Measurements from ENCODE around the gene TMPRSS4.

Gene TMPRSS4

DNA sequence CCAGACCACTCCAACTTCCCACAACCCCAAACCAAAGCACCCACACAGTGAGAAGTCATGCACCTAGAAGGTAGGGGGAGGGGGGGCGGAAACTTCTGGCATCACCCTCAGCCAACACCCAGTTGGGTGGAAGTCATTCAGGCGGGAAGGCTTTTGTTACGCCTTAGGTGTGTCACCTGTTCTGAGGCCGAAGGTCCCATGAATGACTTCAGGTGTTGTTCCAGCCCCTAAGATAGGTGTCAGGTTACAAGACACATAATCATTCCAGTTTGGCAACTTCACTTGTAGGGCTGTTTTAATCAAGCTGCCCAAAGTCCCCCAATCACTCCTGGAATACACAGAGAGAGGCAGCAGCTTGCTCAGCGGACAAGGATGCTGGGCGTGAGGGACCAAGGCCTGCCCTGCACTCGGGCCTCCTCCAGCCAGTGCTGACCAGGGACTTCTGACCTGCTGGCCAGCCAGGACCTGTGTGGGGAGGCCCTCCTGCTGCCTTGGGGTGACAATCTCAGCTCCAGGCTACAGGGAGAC is at the start of gene TMPRSS4:
Gene TMPRSS4 (plus strand): TSS at position 325 of the 528 bp plus-strand sequence. CDS start 225 bp downstream, outside the sequence.
- no peak for DNase-seq

DNA sequence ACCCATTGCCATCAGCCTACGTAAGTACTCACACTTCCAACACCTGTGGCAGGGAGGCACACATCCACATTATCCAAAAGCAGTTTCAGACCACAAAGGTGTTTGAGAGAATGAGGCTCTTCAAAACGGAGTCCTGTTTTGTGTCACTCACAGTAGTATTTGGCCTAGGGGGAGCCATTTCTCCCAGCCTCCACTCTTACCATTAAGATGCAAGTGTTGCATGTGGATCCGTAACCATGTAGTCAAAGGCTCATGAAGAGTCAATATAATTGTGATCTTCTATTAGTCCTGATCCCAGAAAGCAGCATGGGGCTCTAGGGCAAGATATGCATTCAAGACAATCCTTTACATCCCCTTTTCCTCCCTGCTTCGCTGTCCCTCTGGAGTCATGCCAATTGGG is 49.2 kb upstream of the TMPRSS4 start:
- DNase-seq, result no peak

DNA sequence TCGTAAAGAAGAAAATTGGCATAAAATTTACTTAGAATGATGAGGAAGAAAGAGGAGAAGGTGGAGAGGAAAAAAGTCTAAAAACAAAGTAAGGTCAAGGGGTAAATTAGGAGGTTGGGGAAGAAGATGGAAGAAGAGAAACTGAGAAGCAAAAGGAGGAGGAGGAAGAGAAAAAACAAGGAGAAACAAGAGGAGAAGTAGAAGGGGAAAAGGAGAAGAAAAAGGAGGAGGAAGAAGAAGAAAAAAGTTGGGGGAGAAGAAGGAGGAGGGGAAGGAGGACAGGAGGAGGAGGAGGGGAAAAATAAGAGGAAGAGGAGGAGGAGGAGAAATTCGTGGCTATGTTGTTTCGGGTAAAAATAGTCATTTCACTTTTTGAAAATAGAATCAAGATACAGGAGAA is 48.3 kb upstream of the TMPRSS4 start:
- no peak for DNase-seq

DNA sequence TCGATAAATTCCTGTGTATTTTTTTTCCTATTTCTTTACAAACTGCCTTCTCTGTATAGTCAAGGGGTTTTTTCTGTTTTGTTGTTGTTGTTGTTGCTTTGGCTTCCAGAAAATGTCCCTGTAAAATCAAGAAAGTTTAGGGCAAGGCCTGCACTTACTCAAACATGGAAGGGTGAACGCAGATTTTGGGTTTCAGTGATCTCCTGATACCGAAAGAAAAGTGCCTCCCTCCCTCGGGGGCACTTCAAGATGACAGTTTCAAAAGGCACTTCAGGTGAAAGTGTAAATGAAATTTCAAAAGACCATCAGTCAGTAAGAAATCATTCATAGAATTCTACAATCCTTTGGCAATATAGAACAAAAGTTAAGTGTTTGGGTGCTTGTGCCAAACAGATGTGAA is 43.4 kb upstream of the TMPRSS4 start:
- no peak for DNase-seq

DNA sequence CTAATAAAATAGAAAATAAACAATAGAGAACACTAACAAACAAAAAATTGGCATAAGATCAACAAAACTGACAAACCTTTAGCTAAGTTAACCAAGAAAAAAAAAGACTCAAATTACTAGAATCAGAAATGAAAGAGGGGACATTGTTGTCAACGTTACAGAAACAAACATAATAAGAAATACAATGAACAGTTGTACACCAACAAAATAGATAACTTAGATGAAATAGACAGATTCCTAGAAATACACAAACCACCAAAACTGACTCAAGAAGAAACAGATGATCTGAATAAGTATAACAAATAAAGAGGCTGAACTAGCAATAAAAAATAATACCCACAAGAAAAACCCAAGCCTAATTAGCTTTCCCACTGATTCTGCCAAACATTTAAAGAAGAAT is 34.7 kb upstream of the TMPRSS4 start:
- no peak for DNase-seq

- no peak for DNase-seq
Observed at GRCh38 chr11:118042796-118043195, 34.1 kb upstream of the TMPRSS4 start.

GRCh38 chr11:118045191-118045590 is 31.7 kb upstream of the TMPRSS4 start:
- DNase-seq, result no peak

DNA sequence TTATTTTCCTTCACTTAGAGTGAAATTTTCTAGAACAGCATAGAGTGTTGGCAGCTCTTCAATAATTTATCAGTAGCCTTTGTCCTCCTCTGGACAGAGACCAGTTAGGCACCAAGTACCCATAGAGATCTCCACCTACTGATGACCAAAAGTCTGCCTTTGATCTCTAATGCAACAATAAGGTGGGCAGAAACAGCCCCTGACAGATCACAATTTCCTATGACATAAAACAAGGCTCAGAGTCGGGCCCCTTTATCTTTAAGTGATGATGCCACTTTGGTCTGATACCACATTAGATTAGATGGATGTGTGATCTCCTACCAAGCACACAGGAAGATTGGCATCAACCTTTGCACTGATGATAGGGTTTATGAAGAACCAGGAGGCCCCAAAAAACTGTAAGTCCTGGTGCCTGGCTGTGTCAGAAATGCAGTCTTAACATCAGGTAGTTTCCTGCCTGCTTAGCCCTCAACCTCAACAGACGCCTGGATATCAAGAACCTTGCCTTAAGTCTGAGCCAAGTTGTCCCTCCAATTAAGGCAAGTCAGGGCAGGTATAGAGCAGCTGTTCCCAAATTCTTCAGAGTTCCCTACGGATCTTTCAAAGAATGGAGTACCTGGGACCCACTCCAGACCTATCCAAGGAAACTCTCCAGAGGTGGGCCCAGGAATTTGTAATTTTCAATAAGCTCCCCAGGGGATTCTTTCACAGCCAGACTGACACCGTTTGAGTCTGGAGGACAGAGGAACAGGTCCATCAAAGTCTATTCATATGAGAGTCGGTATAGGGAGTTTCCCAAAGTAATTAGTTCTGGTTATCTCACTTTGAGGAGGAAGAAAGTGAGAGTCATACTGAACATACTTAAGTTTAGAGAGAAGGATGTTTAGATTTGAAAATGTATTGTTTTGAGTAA is 30.6 kb upstream of the TMPRSS4 start:
- no peak for DNase-seq

DNA sequence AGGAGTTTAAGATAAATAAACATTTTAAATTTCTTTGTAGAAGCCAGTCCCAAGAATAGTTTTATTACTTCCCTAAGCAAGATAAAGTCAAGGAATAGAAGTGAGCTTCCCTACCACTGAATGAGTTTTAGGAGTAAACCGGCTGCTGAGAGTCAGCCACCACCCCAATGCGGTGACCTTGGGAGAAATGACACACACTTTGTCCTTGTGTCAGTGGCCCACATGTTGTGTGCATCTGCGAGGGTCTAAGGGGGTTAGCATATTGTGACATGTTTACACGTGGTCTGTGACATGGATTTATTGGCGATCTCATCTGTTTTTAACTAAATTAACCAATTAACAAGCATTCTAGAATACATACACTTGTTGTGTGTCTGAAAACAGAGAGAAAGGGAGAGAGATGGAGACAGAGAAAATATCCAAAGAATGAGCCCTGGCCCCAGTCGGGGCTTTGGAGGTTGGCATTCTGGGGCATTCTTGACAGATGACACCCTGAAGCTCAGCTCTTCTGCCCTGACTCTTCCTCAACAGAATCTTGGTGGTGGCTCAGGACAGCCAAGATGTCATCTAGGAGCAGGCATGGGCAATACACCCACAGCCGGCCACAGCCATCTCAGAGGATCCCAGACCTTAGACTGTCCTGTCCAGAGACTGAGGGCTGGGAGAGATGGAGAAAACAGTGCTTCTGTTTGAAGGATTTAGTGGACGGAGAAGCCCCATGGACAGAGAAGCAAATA is 29.7 kb upstream of the TMPRSS4 start:
- DNase-seq, result no peak

DNA sequence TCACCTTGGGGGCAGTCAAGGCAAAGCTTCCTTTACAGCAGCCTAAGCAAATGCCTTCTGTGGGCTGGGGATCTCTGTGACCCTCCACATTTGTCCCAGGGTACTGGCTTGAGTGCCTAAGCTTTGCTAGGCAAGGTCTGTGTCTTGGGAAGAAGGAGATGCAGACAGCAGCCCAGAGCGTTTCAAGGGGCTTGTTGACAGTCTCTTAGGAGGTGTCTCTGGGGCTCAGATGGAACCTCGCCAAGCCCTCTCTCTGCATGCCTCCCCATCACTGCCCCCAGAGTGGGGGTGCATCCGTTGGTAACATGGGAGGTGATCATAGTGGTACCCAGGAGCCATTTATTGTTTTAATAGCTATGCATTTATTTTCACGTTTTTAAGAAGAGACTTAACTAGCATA is 29.1 kb upstream of the TMPRSS4 start:
- DNase-seq, result no peak

DNA sequence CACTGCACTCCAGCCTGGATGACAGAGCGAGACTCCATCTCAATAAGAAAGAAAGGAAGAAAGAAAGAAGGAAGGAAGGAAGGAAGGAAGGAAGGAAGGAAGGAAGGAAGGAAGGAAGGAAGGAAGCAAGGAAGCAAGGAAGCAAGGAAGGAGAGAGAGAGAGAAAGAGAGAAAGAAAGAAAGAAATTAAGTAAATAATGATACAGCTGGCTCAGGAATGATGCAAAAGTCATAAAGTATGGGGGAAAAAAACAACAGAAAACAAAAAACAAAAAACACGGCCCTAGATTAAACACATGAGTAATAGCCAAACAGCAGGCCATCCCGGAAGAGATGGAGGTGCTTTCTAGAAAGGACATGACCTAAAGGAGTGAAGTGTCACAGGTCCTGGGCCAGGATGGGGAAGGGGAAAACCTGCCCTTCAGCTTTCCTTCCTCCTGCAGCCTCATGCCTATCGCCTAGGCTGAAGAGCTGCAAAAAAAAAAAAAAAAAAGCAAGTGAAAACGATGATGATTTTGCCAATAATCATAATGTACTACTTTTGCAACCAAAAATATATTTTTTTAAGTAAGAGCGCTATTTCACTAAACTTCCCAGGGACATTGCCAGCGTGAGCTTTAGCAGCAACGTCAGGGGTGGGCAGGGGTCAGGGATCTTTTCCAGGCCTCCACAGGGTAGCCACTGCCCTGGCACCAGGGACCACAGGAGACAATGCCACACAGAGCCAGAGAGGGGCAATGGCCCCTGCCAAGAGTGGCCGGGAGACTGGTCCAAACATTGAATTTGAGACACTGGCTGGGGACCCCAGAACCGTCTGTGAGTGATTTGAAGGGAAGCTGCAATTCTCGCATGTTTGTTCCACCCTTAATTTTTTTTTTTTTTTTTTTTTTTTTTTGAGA is 28.2 kb upstream of the TMPRSS4 start:
- no peak for DNase-seq

DNA sequence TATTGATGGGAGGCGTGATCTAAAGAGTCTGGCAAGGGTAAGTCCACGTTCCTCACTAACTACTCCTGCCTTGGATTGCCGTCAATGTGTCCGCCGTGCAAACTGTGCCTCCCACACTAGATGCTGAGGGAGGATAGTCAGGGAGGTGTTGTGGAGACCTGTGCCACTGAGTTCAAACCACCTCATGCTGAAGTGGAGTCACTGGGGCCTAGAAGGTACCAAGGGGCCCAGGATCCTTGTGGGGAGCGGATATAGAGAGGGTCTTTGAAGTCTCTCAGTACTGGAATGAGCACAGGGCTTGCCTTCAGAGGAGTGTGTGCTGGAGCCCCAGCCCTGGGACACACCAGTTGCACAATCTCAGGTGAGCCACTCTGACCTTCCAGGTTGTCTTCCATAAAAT is 27.1 kb upstream of the TMPRSS4 start:
- no peak for DNase-seq

DNA sequence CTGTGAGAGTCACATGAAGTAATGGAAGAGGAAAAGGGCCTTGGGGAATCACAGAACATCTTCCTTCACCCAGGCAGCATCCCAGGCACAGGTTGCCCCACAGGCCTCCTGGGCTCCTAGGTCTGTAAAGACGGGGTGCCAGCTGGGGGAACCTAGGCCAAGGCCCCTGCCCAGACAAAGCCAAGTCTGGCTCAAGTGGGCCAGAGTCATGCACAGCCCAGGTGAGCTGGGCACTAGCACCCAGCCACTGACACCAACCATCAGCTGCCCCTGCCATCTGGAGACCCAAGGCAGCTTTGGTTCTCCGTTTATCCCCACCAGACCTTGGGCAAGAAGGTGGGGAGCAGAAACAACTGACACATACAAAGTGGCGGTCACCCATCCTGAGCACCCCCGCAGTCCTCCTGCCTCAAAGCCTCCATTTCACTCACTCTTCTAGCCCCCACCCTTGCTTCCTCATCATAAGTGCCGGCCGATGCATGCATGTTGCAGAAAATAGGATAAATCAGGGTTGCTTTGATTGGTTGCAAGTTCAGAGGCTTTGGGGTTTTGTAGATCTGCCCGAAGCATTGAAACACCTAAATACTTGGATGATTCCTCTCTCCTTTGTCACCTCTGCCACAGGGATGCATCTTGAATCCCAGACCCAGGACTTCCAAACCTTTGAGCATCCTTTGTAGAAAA is 26.5 kb upstream of the TMPRSS4 start:
- no peak for DNase-seq

- no peak for DNase-seq
Observed at GRCh38 chr11:118051136-118051610, 25.7 kb upstream of the TMPRSS4 start.

GRCh38 chr11:118051611-118052461 is 25.0 kb upstream of the TMPRSS4 start:
- no peak for DNase-seq

GRCh38 chr11:118052581-118053206 is 24.2 kb upstream of the TMPRSS4 start:
- DNase-seq, result no peak

- no peak for DNase-seq
Observed at GRCh38 chr11:118054712-118055640, 21.9 kb upstream of the TMPRSS4 start.

- DNase-seq, result no peak
Observed at GRCh38 chr11:118055966-118056365, 20.9 kb upstream of the TMPRSS4 start.

GRCh38 chr11:118056806-118057205 is 20.1 kb upstream of the TMPRSS4 start:
- no peak for DNase-seq
